ENCODE results near the gene ASTN1.

- TF ChIP-seq, protein P1, sequence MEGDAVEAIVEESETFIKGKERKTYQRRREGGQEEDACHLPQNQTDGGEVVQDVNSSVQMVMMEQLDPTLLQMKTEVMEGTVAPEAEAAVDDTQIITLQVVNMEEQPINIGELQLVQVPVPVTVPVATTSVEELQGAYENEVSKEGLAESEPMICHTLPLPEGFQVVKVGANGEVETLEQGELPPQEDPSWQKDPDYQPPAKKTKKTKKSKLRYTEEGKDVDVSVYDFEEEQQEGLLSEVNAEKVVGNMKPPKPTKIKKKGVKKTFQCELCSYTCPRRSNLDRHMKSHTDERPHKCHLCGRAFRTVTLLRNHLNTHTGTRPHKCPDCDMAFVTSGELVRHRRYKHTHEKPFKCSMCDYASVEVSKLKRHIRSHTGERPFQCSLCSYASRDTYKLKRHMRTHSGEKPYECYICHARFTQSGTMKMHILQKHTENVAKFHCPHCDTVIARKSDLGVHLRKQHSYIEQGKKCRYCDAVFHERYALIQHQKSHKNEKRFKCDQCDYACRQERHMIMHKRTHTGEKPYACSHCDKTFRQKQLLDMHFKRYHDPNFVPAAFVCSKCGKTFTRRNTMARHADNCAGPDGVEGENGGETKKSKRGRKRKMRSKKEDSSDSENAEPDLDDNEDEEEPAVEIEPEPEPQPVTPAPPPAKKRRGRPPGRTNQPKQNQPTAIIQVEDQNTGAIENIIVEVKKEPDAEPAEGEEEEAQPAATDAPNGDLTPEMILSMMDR (IDR thresholded peaks at IDR 0.05; ENCODE audit: poor library complexity), result no peak
- no peak for TF ChIP-seq EZH2 (IDR thresholded peaks at IDR 0.05; ENCODE audit: borderline replicate concordance)
- no peak for TF ChIP-seq EZH2phosphoT487 (IDR thresholded peaks at IDR 0.05; ENCODE audit: low read depth, severe bottlenecking, unreplicated experiment)
Measured at GRCh38 chr1:176877557-176877956, 287.0 kb downstream of the ASTN1 start.
